Stimulated activated memory B cell treated with anti-CD40 and anti-IgM and Interleukin-4, amounts not matched to agents 10 μg/mL and 1 μg/mL and 100 μg/mL, for 72 hours (primary cell): ENCODE data around the gene EYS.

Experiments used
- ATAC-seq: fragments of 150-1000 bp; cut with Tn5 transposase; 2 replicates; pipeline ENCODE4 v1.10.0; 2021
- H3K27ac Mint-ChIP-seq: one replicate; pipeline ENCODE4 v1.8.0; 2022; ENCODE audit warnings: mild to moderate bottlenecking, mixed read lengths
- H3K27me3 Mint-ChIP-seq: one replicate; pipeline ENCODE4 v1.8.0; 2022; ENCODE audit warnings: mixed read lengths
- H3K36me3 Mint-ChIP-seq: one replicate; pipeline ENCODE4 v1.8.0; 2022; ENCODE audit warnings: mixed read lengths
- H3K4me1 Mint-ChIP-seq: one replicate; pipeline ENCODE4 v1.8.0; 2022; ENCODE audit warnings: mixed read lengths
- H3K4me3 Mint-ChIP-seq: one replicate; pipeline ENCODE4 v1.8.0; 2022; ENCODE audit warnings: mild to moderate bottlenecking, moderate library complexity, mixed read lengths
- H3K9me3 Mint-ChIP-seq: one replicate; pipeline ENCODE4 v1.8.0; 2022; ENCODE audit warnings: mixed read lengths

The EYS gene

DNA sequence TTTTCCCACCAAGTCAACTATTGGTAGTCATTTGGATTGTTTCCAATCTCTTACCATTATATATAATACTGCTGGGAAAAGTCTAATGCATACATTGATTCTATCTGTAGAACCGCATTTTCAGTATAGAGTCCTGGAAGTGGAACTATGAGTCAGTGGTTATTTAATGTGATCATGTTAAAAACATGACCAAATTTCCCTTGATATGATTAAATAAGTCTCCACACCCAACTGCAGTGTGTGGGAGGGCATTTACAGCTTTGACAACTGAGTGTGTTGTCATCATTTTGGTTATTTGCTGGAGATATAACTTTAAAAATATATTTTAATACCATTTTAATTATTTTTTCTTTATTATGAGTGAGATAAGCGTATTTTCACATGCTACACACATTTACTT is 1027.6 kb downstream of the EYS start:
- Mint-ChIP-seq H3K27me3 (no peaks in the 10 kb centered on the region), H3K9me3 (peaks cover 2% of the 10 kb centered on the region), H3K36me3 (no peaks in the 10 kb centered on the region), H3K27ac (no peak overlapping the region), H3K4me3 (no peak overlapping the region), H3K4me1 (no peaks in the 10 kb centered on the region)
- no peak for ATAC-seq

DNA sequence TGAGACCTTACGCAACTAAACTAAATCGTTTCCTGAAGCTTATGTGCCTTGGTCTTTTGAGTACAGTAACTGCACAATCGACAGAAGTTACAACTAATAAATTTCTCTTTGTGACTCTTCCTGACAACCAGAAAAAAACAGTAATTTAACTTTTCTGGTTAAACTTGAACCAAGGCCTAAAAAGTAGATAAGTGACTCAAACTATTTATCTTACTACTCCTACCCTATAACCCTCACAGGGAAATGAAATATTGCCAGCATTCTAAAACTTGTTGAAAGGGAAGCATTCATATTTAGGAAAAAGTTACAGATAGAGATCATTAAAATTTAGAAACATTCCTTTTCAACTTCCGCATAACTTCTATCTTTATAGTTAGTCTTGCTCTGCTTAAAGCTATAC is 1034.4 kb downstream of the EYS start:
- Mint-ChIP-seq H3K27ac (no peak overlapping the region), H3K27me3 (no peaks in the 10 kb centered on the region)
- no peak for ATAC-seq

DNA sequence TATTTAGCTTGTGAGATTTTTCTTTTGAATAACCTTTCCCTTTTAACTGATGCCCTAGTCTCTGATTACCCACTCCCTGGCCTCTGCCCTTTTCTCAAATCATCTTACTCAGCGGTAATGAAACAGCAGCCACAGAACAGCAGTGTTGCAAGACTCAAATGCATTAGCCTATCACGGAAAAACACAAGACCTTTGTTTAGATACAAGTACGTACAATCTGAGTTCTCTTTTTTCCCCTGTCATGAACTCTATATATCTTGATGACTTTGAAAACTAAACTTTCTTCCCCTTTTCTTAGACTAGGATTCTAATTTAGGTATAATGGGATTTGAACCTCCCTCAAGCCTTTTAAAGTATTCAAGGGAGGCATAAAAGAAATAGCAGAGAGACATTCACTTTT is 1034.9 kb downstream of the EYS start:
- H3K4me3 Mint-ChIP-seq = no peak overlapping the region
- H3K36me3 Mint-ChIP-seq = no peaks in the 10 kb centered on the region
- no peaks in the 10 kb centered on the region for H3K4me1 Mint-ChIP-seq
- ATAC-seq = no peak
- H3K27me3 Mint-ChIP-seq = no peaks in the 10 kb centered on the region
- H3K27ac Mint-ChIP-seq = no peak overlapping the region
- H3K9me3 Mint-ChIP-seq = peaks cover 3% of the 10 kb centered on the region

More for the DNA sequence above, 1034.4 kb downstream of the EYS start:
- Mint-ChIP-seq H3K4me3 (no peak overlapping the region), H3K36me3 (no peaks in the 10 kb centered on the region), H3K4me1 (no peaks in the 10 kb centered on the region), H3K9me3 (peaks cover 3% of the 10 kb centered on the region)

DNA sequence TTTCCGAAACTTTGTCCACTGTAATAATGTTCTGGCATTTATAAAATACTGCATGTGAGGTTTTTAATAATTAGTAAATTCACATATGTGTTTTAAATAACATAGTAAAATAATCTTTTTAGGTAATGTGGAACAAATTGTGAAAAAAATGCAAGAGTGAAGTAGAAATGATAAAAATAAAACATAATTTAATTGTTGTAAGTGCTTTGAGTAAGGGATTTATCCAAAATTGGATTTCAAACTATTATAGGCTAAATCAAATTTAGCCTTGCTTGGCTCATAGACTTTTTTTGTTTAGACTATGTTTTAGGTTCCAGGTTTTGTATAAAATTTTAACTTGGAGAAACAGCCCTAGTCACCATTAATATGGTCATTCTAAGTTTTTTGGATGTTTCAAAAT is 1041.9 kb downstream of the EYS start:
- ATAC-seq = no peak
- H3K4me3 Mint-ChIP-seq = no peak overlapping the region
- H3K27ac Mint-ChIP-seq = no peak overlapping the region

DNA sequence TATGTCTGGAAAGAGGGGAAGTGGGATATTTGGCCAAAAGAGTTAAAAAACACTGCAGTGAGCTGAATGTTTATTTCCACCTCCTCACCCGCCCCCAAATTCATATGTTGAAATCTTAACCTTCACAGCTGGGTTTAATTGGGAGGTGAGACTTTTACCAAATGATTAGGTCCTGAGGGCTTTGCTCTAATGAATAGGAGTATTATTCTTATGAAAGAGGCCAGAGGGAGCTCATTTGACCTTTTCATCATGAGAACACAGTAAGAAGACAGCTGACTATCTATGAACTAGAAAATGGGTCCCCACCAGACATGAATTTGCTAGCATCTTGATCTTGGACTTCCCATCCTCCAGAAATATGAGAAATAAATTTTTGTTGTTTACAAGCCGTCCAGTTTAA is 1042.5 kb downstream of the EYS start:
- no peak overlapping the region for H3K4me3 Mint-ChIP-seq
- H3K36me3 Mint-ChIP-seq = no peaks in the 10 kb centered on the region
- no peak for ATAC-seq
- peaks cover 7% of the 10 kb centered on the region for H3K9me3 Mint-ChIP-seq
- H3K27ac Mint-ChIP-seq = no peak overlapping the region
- no peaks in the 10 kb centered on the region for H3K27me3 Mint-ChIP-seq
- H3K4me1 Mint-ChIP-seq = no peaks in the 10 kb centered on the region

More for the DNA sequence above, 1041.9 kb downstream of the EYS start:
- no peaks in the 10 kb centered on the region for H3K36me3 Mint-ChIP-seq
- peaks cover 7% of the 10 kb centered on the region for H3K9me3 Mint-ChIP-seq
- H3K4me1 Mint-ChIP-seq = no peaks in the 10 kb centered on the region
- no peaks in the 10 kb centered on the region for H3K27me3 Mint-ChIP-seq

DNA sequence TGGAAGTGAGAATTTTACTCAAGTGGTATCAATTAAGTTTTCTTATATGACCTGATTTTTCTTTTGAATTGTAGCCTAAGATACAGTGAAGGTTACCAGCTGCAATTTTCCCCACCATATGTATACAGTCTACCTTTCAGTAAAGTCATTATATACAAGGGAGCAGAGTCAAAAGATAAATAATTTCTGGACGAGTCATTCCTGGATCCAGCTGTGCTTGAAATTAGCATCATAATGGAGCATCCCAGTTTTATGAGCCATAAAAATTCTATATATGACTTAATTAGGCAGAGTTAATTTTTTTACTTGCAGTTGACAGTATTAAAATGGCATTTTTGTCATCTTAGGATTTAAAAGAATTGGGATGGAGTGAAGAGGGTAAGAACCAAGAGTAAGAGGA is 1063.0 kb downstream of the EYS start:
- Mint-ChIP-seq H3K36me3 (no peaks in the 10 kb centered on the region), H3K27ac (no peak overlapping the region), H3K4me1 (no peaks in the 10 kb centered on the region), H3K4me3 (no peak overlapping the region), H3K9me3 (peaks cover 3% of the 10 kb centered on the region), H3K27me3 (no peaks in the 10 kb centered on the region)
- ATAC-seq = no peak

DNA sequence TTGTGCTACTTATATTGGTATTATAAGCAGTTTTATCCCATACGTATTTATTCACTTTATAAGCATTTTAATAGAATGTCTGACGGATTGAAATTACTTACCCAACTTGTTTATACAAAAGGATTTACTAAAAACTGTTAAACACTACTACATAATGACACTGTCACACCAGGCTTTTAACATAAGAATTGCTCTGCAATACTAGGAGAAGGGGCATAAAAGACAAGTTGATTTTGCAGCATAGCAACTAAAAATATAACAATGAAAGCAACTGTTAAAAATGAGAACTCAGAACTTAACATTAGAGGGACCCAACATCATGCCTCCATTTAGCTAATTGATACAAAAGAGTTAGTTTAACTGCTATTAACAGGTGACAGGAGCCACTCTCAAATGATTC is 1076.1 kb downstream of the EYS start:
- no peaks in the 10 kb centered on the region for H3K27me3 Mint-ChIP-seq
- no peaks in the 10 kb centered on the region for H3K4me1 Mint-ChIP-seq
- no peaks in the 10 kb centered on the region for H3K36me3 Mint-ChIP-seq
- H3K9me3 Mint-ChIP-seq = peaks cover 3% of the 10 kb centered on the region
- no peak overlapping the region for H3K27ac Mint-ChIP-seq
- ATAC-seq = no peak
- no peak overlapping the region for H3K4me3 Mint-ChIP-seq

DNA sequence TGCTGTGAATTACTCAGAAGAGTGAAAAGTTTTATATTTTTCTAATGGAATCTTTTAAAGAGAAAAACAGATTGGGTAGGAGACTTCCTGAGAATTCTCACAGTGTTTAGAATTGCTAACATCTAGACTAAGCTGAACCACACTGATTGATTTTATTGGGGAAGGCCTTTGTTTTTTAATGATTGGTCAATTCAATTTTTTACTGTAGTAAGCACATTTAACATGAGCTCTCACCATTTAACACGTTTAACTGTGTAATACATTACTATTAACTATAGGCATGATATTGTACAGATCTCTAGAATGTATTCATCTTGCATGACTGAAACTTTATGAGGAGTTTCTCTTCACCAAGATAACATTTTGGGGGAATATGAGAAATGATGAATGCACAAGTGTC is 1084.1 kb downstream of the EYS start:
- Mint-ChIP-seq H3K36me3 (no peaks in the 10 kb centered on the region), H3K9me3 (no peaks in the 10 kb centered on the region), H3K4me3 (no peak overlapping the region), H3K27ac (no peak overlapping the region), H3K4me1 (no peaks in the 10 kb centered on the region), H3K27me3 (no peaks in the 10 kb centered on the region)
- no peak for ATAC-seq

DNA sequence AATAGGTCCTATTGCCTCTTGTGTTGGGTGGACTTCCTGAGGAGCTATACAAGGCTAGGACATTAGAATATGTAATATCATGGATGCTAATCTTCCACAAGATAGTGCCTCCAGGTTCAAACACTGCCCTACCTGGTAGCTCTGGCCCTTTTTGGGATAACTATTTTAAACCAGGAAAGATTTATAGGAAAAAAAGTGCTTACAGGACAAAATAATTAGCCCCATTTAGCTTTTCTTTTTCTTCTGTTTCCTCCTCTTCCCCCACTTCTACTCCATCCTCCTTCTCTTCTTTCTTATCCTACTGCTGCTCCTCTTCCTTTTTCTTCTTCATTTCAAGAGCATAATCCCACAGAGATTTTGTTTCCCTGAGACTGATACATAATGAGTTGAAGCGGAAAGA is 1104.0 kb downstream of the EYS start:
- H3K36me3 Mint-ChIP-seq = no peaks in the 10 kb centered on the region
- H3K27me3 Mint-ChIP-seq = no peaks in the 10 kb centered on the region
- H3K4me3 Mint-ChIP-seq = no peak overlapping the region
- no peaks in the 10 kb centered on the region for H3K4me1 Mint-ChIP-seq
- no peak for ATAC-seq
- H3K9me3 Mint-ChIP-seq = peaks cover 3% of the 10 kb centered on the region
- no peak overlapping the region for H3K27ac Mint-ChIP-seq

DNA sequence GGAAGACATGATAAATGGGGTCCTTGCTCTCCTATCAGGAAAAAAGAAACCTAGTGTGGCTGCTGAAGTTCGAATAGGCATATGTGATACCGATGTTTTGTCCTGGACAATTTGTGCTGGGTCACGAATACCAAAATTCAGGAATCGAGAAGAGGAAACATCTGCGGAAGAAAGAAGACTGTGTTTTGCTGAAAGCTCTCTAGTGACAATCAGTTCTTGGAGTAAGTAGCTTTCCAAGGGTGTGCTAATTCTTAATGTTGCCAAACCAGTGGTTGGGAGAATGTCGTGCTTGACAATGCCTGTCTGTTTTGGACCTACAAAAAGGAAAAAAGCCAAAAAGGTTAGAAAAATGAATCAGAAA is 1115.4 kb downstream of the EYS start:
- Mint-ChIP-seq H3K4me1 (no peaks in the 10 kb centered on the region), H3K27me3 (no peaks in the 10 kb centered on the region), H3K36me3 (no peaks in the 10 kb centered on the region), H3K4me3 (no peak overlapping the region), H3K9me3 (peaks cover 8% of the 10 kb centered on the region), H3K27ac (no peak overlapping the region)
- ATAC-seq = no peak

DNA sequence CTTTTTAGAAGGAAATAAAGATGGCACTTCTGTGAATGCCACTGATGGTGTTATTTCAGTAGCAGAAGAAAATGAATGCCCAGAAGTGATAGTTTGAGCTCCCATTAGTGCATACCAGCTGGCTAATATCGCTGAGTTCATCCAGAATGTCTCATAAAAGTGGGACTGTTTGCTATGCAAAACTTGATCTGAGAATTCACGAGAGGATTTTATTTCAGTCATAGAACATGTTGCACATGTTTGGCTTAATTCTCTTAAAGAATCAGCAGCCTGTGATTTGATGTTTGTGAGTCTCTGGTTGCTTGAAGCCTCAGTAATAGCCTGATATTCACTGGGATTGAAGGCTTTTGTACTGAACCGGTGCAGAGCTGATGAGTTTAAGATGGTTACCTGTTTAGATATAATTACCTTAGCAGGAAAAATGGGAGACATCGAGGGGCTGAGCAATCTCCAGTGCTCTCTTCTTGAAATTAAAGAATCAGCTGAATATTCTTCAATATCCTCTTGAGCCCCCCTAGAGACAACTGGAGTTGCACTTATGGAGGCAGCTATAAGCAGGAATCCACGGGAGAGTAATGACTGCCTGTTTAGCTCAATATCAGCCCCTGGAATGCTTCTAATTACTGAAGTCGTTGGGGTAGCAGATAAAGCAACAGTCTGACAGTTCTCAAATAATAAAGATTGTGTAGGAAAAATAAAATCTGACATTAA is 1115.9 kb downstream of the EYS start:
- H3K36me3 Mint-ChIP-seq = no peaks in the 10 kb centered on the region
- no peaks in the 10 kb centered on the region for H3K27me3 Mint-ChIP-seq
- H3K4me1 Mint-ChIP-seq = no peaks in the 10 kb centered on the region
- H3K27ac Mint-ChIP-seq = no peak overlapping the region
- no peak for ATAC-seq
- no peak overlapping the region for H3K4me3 Mint-ChIP-seq
- H3K9me3 Mint-ChIP-seq = peaks cover 8% of the 10 kb centered on the region

DNA sequence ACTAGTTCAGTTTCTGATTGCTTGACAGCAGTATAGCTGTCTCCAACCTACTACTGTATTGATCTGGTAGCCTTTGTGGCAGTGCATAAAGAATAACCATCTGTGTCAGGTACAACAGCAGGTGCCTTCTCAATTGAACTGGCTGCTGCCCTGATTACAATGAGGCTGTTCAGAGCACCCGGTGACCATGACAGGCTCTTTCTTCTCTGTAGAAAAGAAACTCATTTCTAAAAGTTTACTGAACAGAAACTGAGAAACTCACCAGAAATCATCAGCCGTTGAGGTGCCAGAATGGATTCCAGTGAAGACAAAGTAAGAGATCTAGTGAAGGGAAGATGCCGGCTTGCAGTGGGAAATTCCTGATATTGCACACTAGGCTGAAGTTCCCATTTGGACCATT is 1117.1 kb downstream of the EYS start:
- Mint-ChIP-seq H3K27me3 (no peaks in the 10 kb centered on the region), H3K27ac (no peak overlapping the region), H3K4me3 (no peak overlapping the region), H3K9me3 (peaks cover 3% of the 10 kb centered on the region), H3K4me1 (no peaks in the 10 kb centered on the region), H3K36me3 (no peaks in the 10 kb centered on the region)
- no peak for ATAC-seq

DNA sequence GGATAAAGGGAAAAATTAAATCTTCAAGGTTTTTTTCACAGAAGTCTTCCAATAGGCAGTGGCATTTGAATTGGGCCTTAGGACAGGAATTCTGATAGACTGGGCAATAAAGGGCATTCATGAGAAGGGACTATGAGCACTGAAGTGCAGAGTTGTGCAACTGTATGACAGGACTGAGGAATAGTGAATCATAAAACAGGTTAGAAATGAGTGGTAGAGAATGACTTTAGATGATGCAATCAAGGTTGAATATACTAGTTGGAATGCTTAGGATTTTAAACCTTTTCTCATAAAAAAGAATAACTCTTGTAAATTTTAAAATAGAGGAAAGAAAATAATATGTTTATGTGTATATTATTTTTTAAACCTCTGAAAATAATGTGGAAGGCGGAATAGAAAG is 1126.7 kb downstream of the EYS start:
- H3K4me1 Mint-ChIP-seq = no peaks in the 10 kb centered on the region
- no peaks in the 10 kb centered on the region for H3K27me3 Mint-ChIP-seq
- H3K36me3 Mint-ChIP-seq = no peaks in the 10 kb centered on the region
- no peak for ATAC-seq
- no peak overlapping the region for H3K27ac Mint-ChIP-seq
- H3K4me3 Mint-ChIP-seq = no peak overlapping the region
- H3K9me3 Mint-ChIP-seq = peaks cover 11% of the 10 kb centered on the region

DNA sequence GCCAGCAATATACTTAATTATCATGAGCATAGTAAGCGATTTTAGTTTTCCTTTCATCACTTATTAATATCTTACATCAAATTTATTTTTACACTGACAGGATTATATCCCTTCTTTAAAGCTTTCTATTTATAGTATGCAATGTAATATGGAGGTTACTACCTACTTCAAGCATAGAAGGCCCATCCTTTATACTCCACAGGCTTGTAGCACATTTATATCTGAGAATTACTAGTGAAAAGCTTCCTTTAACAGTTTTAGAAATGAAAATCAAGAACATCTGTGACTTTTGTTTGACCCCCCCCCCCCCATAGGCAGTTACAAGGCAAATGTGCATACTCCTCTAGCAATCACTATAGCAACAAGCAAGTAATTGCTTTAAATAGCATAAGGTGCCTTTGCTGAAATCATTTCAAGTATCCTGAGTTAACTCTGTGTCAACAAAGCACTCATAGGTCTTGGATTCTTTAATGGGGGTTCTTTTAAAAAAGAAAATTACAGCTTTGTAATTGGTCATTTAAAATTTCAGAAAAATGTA is 1153.7 kb downstream of the EYS start:
- no peaks in the 10 kb centered on the region for H3K4me1 Mint-ChIP-seq

DNA sequence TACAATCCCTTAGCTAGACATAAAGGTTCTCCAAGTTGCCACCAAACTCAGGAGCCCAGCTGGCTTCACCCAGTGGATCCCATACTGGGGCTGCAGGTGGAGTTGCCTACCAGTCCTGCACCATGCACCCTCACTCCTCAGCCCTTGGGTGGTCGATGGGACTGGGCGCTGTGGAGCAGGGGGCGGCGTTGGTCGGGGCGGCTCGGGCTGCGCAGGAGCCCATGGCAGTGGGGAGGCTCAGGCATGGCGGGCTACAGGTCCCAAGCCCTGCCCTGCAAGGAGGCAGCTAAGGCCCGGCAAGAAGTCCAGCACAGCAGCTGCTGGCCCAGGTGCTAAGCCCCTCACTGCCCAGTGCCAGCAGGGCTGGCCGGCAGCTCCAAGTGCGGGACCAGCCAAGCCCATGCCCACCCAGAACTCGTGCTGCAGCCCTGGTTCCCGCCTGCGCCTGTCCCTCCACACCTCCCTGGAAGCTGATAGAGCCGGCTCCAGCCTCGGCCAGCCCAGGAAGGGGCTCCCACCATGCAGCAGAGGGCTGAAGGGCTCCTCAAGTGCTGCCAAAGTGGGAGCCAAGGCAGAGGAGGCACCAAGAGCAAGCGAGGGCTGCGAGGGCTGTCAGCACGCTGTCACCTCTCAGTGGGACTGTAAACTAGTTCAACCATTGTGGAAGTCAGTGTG is 1159.3 kb downstream of the EYS start:
- no peak for ATAC-seq
- Mint-ChIP-seq H3K4me1 (no peaks in the 10 kb centered on the region), H3K36me3 (no peaks in the 10 kb centered on the region), H3K27me3 (no peaks in the 10 kb centered on the region), H3K27ac (no peak overlapping the region), H3K9me3 (peaks cover 4% of the 10 kb centered on the region), H3K4me3 (no peak overlapping the region)

More for the DNA sequence above, 1153.7 kb downstream of the EYS start:
- no peak for ATAC-seq
- Mint-ChIP-seq H3K36me3 (no peaks in the 10 kb centered on the region), H3K27ac (no peak overlapping the region), H3K9me3 (no peaks in the 10 kb centered on the region), H3K4me3 (no peak overlapping the region), H3K27me3 (no peaks in the 10 kb centered on the region)

DNA sequence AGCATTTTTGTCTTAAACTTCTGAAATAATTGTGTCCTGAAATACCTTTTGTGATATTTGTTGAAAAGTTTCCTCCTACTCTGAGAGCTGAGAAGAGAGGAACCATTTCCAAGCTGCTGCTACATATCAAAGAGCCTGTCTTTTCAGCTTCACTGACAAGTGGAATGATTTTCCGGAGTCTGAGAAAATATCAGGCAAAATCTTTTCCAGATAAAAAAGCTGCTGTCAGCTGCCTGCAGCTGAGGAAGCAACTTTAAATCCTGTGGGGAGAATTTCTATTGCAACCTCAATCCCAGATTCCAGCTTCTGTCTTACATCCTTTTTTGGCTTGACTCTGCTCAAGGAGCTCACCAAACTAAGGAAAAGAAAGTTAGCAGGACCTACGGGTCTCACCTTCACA is 1167.1 kb downstream of the EYS start:
- H3K36me3 Mint-ChIP-seq = no peaks in the 10 kb centered on the region
- no peak for ATAC-seq
- H3K27ac Mint-ChIP-seq = no peak overlapping the region
- H3K27me3 Mint-ChIP-seq = no peaks in the 10 kb centered on the region
- H3K4me1 Mint-ChIP-seq = no peaks in the 10 kb centered on the region
- no peak overlapping the region for H3K4me3 Mint-ChIP-seq
- H3K9me3 Mint-ChIP-seq = peaks cover 4% of the 10 kb centered on the region
